NCI-H748 treated with DMSO at 0.1 percent for 48 hours (cell line): ENCODE measurements around the gene SLC39A6.
"Not testable (repeated sequence)": the region's sequence is repeated elsewhere in the genome, so short reads cannot be mapped to it uniquely, and the experiment has no call there.

Source experiments
- DNase-seq: peaks from one replicate; lab custom pipeline; 2025; lab: John Stamatoyannopoulos, UW

SLC39A6 gene

GRCh38 chr18:36096955-36097354 is 32.2 kb downstream of the SLC39A6 start:
- DNase-seq = peak; percentile 7

- DNase-seq = peak; percentile 64
These were observed 33.1 kb downstream of the SLC39A6 start for GRCh38 chr18:36095936-36096519.

GRCh38 chr18:36094431-36094830 is 34.7 kb downstream of the SLC39A6 start:
- no peak for DNase-seq

DNA sequence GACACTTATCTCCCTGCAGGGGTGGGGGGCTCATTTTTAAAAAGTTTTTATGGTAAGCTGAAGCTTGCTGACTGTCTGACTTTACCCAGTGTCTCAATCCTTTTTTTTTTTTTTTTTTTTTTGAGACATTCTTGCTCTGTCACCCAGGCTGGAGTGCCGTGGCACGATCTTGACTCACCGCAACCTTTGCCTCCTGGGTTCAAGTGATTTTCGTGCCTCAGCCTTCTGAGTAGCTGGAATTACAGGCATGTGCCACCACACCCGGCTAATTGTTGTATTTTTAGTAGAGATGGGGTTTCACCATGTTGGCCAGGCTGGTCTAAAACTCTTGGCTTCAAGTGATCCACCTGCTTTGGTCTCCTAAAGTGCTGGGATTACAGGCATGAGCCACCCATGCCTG is 37.0 kb downstream of the SLC39A6 start:
- not testable (repeated sequence) for DNase-seq

- no peak for DNase-seq
These were observed 40.1 kb downstream of the SLC39A6 start for GRCh38 chr18:36089001-36089400.

DNA sequence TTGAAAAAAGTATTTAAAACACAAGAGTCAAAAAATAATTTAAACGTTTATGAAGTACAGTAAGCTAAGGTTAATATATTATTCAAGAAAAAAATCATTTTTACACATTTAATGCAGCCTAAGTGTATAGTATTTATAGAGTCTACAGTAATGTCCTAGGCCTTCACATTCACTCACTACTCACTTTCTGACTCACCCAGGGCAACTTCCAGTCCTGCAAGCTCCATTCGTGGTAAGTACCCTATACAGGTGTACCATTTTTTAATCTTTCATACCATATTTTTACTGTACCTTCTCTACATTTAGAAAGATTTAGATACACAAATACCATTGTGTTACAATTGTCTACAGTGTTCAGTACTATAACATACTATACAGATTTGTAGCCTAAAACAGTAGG is 40.9 kb downstream of the SLC39A6 start:
- DNase-seq = no peak

GRCh38 chr18:36086186-36086585 is 43.0 kb downstream of the SLC39A6 start:
- no peak for DNase-seq

- no peak for DNase-seq
These were observed 43.9 kb downstream of the SLC39A6 start for GRCh38 chr18:36085195-36085594.

- DNase-seq = no peak
These were observed 45.4 kb downstream of the SLC39A6 start for GRCh38 chr18:36083729-36084128.

DNA sequence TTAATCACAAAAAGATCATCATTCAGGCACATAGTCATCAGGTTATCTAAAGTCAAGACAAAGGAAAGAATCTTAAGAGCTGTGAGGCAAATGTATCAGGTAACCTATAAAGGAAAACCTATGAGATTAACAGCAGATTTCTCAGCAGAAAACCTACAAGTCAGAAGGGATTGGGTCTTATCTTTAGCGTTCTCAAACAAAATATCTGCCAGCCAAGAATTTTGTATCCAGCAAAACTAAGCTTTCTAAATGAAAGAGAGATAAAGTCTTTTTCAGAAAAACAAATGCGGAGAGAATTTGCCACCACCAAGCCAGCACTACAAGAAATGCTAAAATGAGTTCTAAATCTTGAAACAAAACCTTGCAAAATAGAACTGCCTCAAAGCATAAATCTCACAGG is 48.0 kb downstream of the SLC39A6 start:
- DNase-seq = not testable (repeated sequence)

- no peak for DNase-seq
These were observed 50.2 kb downstream of the SLC39A6 start for GRCh38 chr18:36078751-36079529.

- DNase-seq = not testable (repeated sequence)
These were observed 51.4 kb downstream of the SLC39A6 start for GRCh38 chr18:36077764-36078163.

DNA sequence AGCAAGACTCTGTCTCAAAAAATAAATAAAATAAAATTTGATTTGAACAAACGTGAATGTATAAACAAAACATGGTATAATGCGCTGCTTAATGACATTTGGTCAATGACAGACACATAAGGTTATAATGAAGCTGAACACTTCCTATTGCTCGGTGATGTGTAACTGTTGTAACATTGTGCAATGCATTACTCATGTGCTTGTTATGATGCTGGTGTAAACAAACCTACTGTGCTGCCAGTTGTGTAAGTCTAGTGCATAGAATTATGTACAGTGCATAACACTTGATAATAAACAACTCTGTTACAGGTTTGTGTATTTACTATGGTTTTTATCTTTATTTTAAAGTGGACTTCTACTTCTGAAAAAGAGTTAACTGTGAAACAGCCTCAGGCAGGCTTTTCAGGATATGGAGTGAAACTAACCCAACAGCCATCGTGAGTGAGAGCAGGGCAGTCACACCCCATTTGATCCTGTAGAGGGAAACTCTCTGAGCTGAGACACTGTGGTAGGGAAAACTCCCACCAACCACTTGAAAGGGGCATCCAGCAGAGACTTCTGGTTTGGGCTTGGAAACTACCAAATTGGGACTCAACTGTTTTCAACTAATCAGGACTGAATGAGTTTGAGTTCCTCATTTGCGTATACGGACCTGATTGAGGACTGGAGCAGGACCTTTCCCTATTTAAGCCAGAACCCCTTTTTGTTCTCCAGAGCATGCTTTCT is 53.1 kb downstream of the SLC39A6 start:
- no peak for DNase-seq

- no peak for DNase-seq
These were observed 54.7 kb downstream of the SLC39A6 start for GRCh38 chr18:36074435-36074834.

GRCh38 chr18:36073676-36074075 is 55.5 kb downstream of the SLC39A6 start:
- DNase-seq = no peak

- not testable (repeated sequence) for DNase-seq
These were observed 56.7 kb downstream of the SLC39A6 start for GRCh38 chr18:36072406-36072805.

- peak; percentile 97 for DNase-seq
These were observed 61.8 kb downstream of the SLC39A6 start, which contains the start of gene RPRD1A for GRCh38 chr18:36067055-36067957. Gene RPRD1A (minus strand): TSS chr18:36067559. CDS start chr18:36067404, 155 bp downstream.

DNA sequence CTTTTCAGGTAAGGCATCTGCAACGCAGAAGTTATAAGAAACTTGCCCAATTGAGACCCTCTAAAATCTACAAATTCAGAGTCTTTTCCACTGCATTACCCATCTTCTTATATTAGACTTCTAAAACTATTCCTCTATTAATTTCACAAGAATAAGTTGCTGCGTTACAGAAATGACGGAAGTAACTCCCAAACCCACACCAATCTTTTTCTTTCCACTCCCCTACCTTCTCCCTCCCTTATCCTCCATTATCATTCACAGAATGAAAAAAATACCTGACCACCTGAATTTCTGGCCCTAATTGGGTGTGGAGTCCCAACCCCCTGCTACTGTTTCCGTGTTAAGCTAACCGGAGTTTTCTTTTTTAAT is 62.5 kb downstream of the SLC39A6 start:
- DNase-seq = no peak

DNA sequence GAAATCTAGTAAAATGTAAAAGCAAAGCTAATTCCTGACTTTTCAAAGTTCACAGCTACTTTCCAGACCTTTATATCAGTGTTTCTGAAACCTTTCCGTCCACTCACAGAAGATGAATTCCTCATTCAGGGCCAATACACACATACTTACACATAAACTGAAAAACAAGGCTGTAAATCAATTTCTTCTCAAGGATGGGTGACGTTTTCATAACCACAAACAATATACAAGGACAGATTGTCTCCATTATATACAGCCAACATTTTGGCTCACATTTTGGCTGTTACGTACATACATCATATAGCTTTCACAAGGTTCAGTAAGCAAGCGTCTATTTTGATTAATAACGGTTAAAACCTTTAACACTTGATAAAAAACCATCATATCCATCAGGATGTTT is 63.1 kb downstream of the SLC39A6 start:
- no peak for DNase-seq

DNA sequence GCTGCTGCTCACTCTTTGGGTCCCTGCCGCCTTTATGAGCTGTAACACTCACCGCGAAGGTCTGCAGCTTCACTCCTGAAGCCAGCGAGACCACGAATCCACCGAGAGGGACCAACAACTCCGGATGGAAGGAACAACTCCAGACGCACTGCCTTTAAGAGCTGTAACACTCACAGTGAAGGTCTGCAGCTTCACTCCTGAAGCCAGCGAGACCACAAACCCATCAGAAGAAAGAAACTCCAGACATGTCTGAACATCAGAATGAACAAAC is 64.4 kb downstream of the SLC39A6 start:
- not testable (repeated sequence) for DNase-seq

DNA sequence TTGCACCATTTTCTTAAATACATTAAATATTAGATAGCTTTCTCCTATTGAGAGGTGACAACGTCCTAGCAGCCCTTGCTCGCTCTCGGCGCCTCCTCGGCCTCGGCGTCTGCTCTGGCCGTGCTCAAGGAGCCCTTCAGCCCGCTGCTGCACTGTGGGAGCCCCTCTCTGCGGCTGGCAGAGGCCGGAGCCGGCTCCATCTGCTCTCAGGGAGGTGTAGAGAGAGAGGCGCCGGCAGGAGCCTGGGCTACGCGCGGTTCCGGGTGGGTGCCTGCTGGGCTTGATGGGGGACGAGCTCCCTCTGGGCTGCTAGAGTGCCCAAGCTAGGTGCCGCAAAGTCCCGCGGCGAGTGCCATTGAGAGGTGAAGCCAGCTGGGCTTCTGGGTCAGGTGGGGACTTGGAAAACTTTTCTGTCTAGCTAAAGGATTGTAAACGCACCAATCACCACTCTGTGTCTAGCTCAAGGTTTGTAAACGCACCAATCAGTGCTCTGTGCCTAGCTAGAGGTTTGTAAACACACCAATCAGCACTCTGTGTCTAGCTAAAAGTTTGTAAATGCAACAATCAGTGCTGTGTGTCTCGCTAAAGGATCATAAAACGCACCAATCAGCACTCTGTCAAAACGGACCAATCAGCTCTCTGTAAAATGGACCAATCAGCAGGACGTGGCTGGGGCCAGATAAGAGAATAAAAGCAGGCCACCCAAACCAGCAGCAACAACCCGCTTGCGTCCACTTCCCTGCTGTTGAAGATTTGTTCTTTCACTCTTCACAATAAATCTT is 64.9 kb downstream of the SLC39A6 start:
- DNase-seq = no peak
